ENCODE results near the gene ZNF548. TPM values are rescaled to one million over a fixed set of nuclear protein-coding genes. Genes with fewer than 3 reads are reported as not detected.

Gene ZNF548
- total RNA-seq, 1 donor from 2014 or later: 6.4 TPM

Other genes starting within 250 kb of the ZNF548 start
- gene ZIM3, start 244.7 kb upstream of the ZNF548 start, total RNA-seq: not detected
- gene DUXA, start 222.4 kb upstream of the ZNF548 start, total RNA-seq: not detected
- 16.3 TPM for gene ZNF264, start 198.4 kb upstream of the ZNF548 start, total RNA-seq
- 0.18 TPM for gene AURKC, start 158.8 kb upstream of the ZNF548 start, total RNA-seq
- gene ZNF805, start 149.2 kb upstream of the ZNF548 start, total RNA-seq: 4.5 TPM
- 22.1 TPM for gene ZNF460, start 109.4 kb upstream of the ZNF548 start, total RNA-seq
- 2.2 TPM for gene ZNF543, start 69.4 kb upstream of the ZNF548 start, total RNA-seq
- gene ZNF304, start 38.6 kb upstream of the ZNF548 start, total RNA-seq: 2.6 TPM
- 1.2 TPM for gene TRAPPC2B, start 26.3 kb upstream of the ZNF548 start, total RNA-seq
- gene ZNF547, start 26.3 kb upstream of the ZNF548 start, total RNA-seq: 0.78 TPM
- 4.6 TPM for gene ZNF17, start 21.3 kb downstream of the ZNF548 start, total RNA-seq
- 3.1 TPM for gene ZNF749, start 45.5 kb downstream of the ZNF548 start, total RNA-seq
- gene VN1R1, start 67.3 kb downstream of the ZNF548 start, total RNA-seq: 0.43 TPM
- 3.6 TPM for gene ZNF772, start 87.7 kb downstream of the ZNF548 start, total RNA-seq
- gene ZNF419, start 97.9 kb downstream of the ZNF548 start, total RNA-seq: 3.5 TPM
- 2.3 TPM for gene ZNF773, start 110.1 kb downstream of the ZNF548 start, total RNA-seq
- gene ZNF549, start 137.5 kb downstream of the ZNF548 start, total RNA-seq: 1.0 TPM
- 2.4 TPM for gene ZNF550, start 170.0 kb downstream of the ZNF548 start, total RNA-seq
- gene ZNF416, start 189.1 kb downstream of the ZNF548 start, total RNA-seq: 1.4 TPM
- gene ZIK1, start 194.3 kb downstream of the ZNF548 start, total RNA-seq: 0.18 TPM
- gene ZNF530, start 210.0 kb downstream of the ZNF548 start, total RNA-seq: 0.50 TPM
- gene ZNF134, start 224.4 kb downstream of the ZNF548 start, total RNA-seq: 6.9 TPM
- 4.9 TPM for gene ZNF211, start 243.3 kb downstream of the ZNF548 start, total RNA-seq